OCI-LY3 (cell line): Measurements from ENCODE around the gene PABPC4L.

Experiments
- CTCF ChIP-seq: fragments of 200-600, 300-600 bp; sonication (generic); IDR thresholded peaks from 2 replicates; pipeline ENCODE4 v1.5.1; 2014; ENCODE audit warnings: antibody characterized with exemption, low read length, low read depth
- EZH2phosphoT487 ChIP-seq: fragments of 200-600 bp; shearing (Covaris generic); IDR thresholded peaks from 2 replicates; pipeline ENCODE4 v1.6.1; 2018; ENCODE audit warnings: antibody characterized with exemption, mixed run types, low read depth

DNA sequence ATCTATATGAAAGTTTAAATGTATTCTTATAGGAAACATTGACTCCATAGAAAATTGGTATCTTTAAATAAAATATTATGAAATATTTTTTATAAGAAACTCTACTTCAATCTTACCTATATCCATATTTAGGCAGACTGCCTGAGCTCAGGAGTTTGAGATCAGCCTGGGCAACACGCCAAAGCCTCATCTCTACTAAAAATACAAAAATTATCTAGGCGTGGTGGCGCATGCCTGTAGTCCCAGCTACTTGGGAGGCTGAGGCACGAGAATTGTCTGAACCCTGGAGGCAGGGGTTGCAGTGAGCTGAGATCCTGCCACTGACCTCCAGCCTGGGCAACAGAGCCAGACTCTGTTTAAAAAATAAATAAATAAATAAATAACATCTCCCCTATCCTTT is 47.5 kb downstream of the PABPC4L start:
- TF ChIP-seq CTCF (no peak), EZH2phosphoT487 (no peak)
